Activated B cell treated with CpG ODN at 0.5 μM for 24 hours (primary cell): Measurements from ENCODE around the gene AGAP9. TPM values are rescaled to one million over a fixed set of nuclear protein-coding genes. Genes with fewer than 3 reads are reported as not detected.
"Not testable (repeated sequence)": the region's sequence is repeated elsewhere in the genome, so short reads cannot be mapped to it uniquely, and the experiment has no call there.

Source experiments
- ATAC-seq: fragments of 200-7000 bp; cut with Tn5 transposase; one replicate; pipeline ENCODE4 v1.10.0; 2021; ENCODE audit warnings: low read depth, mild to moderate bottlenecking, moderate library complexity
- CTCF ChIA-PET: fragments of 350-600 bp; sonication (Branson Sonifier 250); formaldehyde crosslinking; loops from one replicate; lab custom pipeline; 2021; ENCODE audit warnings: antibody characterized with exemption; lab: Charles Lee
- POLR2A ChIA-PET: fragments of 350-600 bp; sonication (Branson Sonifier 250); formaldehyde crosslinking; loops from one replicate; lab custom pipeline; 2021; ENCODE audit warnings: antibody characterized with exemption; lab: Charles Lee
- DNase-seq: peaks from one replicate; pipeline ENCODE4 v3.0.0; 2022
- H3K27ac Mint-ChIP-seq: one replicate; pipeline ENCODE4 v1.8.0; 2020; ENCODE audit warnings: mixed read lengths
- H3K27me3 Mint-ChIP-seq: one replicate; pipeline ENCODE4 v1.8.0; 2021; ENCODE audit warnings: mixed read lengths
- H3K36me3 Mint-ChIP-seq: one replicate; pipeline ENCODE4 v1.8.0; 2021; ENCODE audit warnings: low read depth, mixed read lengths
- H3K4me1 Mint-ChIP-seq: one replicate; pipeline ENCODE4 v1.8.0; 2021; ENCODE audit warnings: mixed read lengths
- H3K4me3 Mint-ChIP-seq: one replicate; pipeline ENCODE4 v1.8.0; 2020; ENCODE audit warnings: mild to moderate bottlenecking, mixed read lengths
- H3K9me3 Mint-ChIP-seq: one replicate; pipeline ENCODE4 v1.8.0; 2020; ENCODE audit warnings: mixed read lengths
- intact Hi-C: fragments of 100-400 bp; cut with micrococcal nuclease; formaldehyde crosslinking; loops from one replicate; pipeline ENCODE4 v1.15.1; 2024
- total RNA-seq: library from RNA; stranded (reverse); gene quantifications from 2 replicates; pipeline ENCODE4 v1.2.3, GENCODE V29; 2022

AGAP9 gene
- total RNA-seq, 1 donor from 2014 or later: 7.7 TPM

DNA sequence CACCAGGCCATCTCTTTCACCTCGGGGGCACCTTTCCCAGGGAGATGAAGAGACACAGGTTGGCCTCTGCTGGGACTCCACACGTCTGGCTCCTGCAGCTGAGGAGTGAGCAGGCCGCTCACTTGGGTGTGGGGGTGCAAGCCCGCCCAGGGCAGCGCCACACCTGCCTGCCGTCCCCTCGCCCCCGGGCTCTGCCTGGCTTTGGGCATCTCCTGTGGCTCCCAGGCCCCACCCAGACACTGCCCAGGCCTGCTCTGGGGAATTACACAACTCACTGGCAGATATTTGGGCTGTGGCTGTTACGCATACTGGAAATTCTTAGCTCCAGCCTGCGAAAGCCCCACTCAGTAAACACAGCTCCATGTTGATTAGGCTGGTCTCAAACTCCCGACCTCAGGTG lies 39.5 kb downstream of the AGAP9 start, which contains the start of gene ANXA8:
Gene ANXA8 (minus strand): TSS at position 193 of the 400 bp plus-strand sequence. CDS start 182 bp downstream, at position 11.
- ATAC-seq, intact Hi-C loops, H3K36me3 Mint-ChIP-seq, H3K27me3 Mint-ChIP-seq, POLR2A ChIA-PET, H3K4me1 Mint-ChIP-seq, H3K27ac Mint-ChIP-seq, DNase-seq, H3K4me3 Mint-ChIP-seq, H3K9me3 Mint-ChIP-seq: not testable (repeated sequence)
- CTCF ChIA-PET: interaction anchor here (0.7 kb wide), 1 partner anchor 178 kb away, joined by 3 read pairs; no protein-coding TSS in a partner anchor

DNA sequence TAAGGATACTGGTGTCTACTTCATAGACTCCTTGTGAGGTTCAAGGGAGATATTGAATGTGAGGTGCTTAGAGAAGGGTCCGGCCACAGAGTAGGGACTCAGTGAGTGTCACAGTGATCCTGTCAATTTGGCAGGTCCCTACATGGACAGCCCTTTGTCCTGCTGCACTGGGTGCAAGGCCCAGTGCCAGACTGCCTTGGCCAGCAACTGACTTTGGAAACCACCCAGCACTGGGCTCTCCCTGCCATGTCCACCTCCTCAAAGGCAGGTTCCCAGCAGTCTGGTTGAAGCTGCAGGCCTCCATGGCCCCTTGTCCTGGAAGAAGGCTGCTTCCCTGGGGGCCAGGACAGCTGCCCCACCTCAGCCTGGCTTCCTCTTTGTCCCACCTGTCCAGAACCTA lies 41.1 kb downstream of the AGAP9 start:
- H3K36me3 Mint-ChIP-seq, DNase-seq, ATAC-seq, H3K27me3 Mint-ChIP-seq, CTCF ChIA-PET, H3K27ac Mint-ChIP-seq, H3K4me1 Mint-ChIP-seq, H3K4me3 Mint-ChIP-seq, H3K9me3 Mint-ChIP-seq, POLR2A ChIA-PET, intact Hi-C loops: not testable (repeated sequence)

DNA sequence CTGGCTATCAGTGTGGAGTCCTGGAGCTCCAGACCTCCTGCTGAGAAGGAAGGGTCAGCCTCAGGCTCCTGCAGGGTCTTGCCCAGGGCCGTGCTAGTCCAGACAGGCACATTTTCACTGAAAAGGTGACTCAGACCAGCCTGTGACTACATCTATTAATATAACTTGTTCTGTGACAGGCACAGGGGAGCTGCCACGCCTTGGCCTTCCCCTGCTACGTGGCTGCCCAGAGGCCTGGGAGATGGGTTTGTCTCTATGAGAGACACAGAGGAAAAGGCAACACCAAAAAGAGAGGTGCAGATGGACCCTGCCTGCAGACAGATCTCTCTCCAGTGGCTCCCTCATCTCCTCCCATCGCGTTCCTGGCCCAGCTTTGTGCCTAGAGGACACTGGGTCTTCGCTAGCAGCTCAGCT lies 41.7 kb downstream of the AGAP9 start:
- not testable (repeated sequence) for H3K4me3 Mint-ChIP-seq, ATAC-seq

DNA sequence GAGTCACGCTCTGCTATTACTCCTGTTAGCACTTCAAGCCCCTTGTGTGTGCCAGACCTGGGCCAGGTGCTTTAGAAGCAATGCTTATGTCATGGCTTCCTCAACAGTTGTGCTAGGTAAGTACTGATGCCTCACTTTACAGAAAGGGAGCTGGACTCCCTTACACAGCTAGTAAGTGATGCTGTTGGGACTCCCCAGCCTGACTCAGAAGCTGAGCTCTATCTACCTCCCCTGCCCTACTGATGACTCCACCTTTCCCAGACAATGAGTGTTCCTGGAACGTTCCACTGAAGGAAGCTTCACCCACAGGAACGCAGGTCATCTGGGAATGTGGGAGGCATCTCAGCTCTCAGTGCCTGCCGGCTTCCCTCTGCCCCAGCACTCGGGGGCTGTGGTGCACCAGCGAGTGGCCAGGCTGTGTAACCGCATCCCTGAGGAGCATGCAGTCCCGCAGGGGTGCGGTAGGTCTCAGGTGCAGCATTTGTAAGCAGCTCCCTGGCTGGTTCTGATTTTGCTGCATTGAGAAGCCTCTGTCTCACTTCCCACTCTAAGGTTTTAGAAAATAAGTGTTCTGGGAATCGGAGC lies 42.2 kb downstream of the AGAP9 start:
- not testable (repeated sequence) for H3K4me3 Mint-ChIP-seq

More for the DNA sequence above, 41.7 kb downstream of the AGAP9 start:
- H3K9me3 Mint-ChIP-seq, DNase-seq, H3K4me1 Mint-ChIP-seq, H3K36me3 Mint-ChIP-seq, POLR2A ChIA-PET, H3K27me3 Mint-ChIP-seq, CTCF ChIA-PET, H3K27ac Mint-ChIP-seq, intact Hi-C loops: not testable (repeated sequence)

DNA sequence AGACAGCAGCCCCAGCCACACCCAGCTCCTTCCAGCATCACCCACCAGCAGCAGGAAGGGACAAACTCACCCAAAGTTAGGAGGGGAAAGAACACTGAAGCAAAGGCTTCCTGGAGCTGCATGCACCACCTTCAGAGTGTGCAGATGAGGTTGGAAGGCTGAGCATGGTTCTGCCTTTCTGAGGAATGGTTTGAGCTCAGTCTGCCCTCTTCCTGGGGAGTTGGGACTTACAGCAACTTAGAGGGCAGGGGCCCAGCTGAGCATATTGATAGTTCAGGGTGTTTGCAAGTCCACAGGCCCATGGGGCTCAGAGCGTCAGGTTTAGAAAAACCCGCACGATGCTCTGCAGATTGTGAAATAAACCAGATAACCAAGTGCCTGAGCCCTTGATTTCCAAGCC lies 43.3 kb downstream of the AGAP9 start:
- H3K27me3 Mint-ChIP-seq, H3K4me3 Mint-ChIP-seq, ATAC-seq, H3K27ac Mint-ChIP-seq, CTCF ChIA-PET, H3K4me1 Mint-ChIP-seq, DNase-seq, H3K9me3 Mint-ChIP-seq, POLR2A ChIA-PET, intact Hi-C loops, H3K36me3 Mint-ChIP-seq: not testable (repeated sequence)

More for the DNA sequence above, 42.2 kb downstream of the AGAP9 start:
- POLR2A ChIA-PET, H3K36me3 Mint-ChIP-seq, H3K4me1 Mint-ChIP-seq, CTCF ChIA-PET, H3K27ac Mint-ChIP-seq, ATAC-seq, DNase-seq, H3K9me3 Mint-ChIP-seq, H3K27me3 Mint-ChIP-seq, intact Hi-C loops: not testable (repeated sequence)

DNA sequence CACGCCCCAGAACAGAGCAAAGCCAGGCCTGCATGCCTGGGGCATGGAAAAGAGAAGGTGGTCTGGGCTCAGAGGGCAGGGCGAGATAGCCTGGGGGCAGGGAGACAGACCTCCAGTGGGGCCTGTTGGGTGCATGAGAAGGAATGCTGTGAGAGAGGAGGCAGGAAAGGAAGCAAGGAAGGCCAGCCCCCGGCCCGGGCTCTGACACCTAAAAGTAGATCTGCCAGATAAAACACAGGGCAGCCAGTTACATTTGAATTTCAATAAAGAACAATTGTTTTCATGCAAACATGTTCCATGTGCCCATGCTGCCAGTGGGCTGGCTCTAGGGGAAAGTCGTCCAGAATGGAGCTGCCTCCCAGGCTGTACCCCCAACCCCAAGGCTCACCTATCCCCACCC lies 45.3 kb downstream of the AGAP9 start:
- H3K36me3 Mint-ChIP-seq, H3K4me3 Mint-ChIP-seq, DNase-seq, H3K9me3 Mint-ChIP-seq, H3K4me1 Mint-ChIP-seq, H3K27me3 Mint-ChIP-seq, ATAC-seq, intact Hi-C loops, CTCF ChIA-PET, H3K27ac Mint-ChIP-seq, POLR2A ChIA-PET: not testable (repeated sequence)

DNA sequence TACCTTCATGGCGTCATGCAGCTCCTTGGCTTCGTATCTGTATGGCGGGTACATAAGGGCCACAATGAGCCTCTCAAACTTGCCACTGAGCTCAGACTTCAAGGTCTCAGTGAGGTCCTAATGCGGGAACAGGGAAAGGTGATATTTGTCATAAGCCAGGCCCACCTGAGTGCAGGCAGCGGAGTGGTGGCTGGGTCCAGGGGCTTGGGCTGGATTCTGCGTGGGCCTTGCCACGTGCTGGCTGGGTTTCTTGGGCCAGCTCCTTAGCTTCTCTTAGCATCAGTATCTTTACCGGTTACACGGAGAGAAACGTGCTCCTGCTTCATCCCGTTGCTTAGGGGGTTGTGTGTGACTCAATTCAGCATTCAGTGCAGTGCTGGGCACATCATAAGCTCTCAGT lies 46.4 kb downstream of the AGAP9 start:
- POLR2A ChIA-PET, H3K27me3 Mint-ChIP-seq, intact Hi-C loops, ATAC-seq, H3K9me3 Mint-ChIP-seq, H3K27ac Mint-ChIP-seq, H3K36me3 Mint-ChIP-seq, H3K4me1 Mint-ChIP-seq, CTCF ChIA-PET, H3K4me3 Mint-ChIP-seq, DNase-seq: not testable (repeated sequence)

DNA sequence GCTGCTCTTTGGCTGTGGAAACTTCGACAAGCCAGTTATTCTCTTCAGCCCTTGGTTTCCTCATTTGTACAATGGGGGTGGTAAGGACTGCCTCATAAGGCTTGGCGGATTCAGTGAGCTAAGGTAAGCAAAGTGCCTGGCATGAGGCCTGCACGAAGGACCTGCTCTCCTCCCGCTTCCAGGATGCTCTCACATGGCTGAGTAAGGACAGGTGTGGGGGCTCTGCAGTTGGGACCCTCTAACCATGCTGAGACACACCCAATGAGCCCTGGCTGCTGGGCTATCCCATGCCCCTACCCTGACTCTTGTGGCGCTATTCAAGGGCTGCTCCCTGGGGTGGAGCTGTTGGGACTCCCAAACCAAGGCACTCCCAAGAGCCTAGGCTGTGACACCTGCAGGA lies 48.3 kb downstream of the AGAP9 start:
- H3K27ac Mint-ChIP-seq, H3K9me3 Mint-ChIP-seq, POLR2A ChIA-PET, DNase-seq, intact Hi-C loops, H3K4me1 Mint-ChIP-seq, H3K27me3 Mint-ChIP-seq, H3K4me3 Mint-ChIP-seq, ATAC-seq, CTCF ChIA-PET, H3K36me3 Mint-ChIP-seq: not testable (repeated sequence)

DNA sequence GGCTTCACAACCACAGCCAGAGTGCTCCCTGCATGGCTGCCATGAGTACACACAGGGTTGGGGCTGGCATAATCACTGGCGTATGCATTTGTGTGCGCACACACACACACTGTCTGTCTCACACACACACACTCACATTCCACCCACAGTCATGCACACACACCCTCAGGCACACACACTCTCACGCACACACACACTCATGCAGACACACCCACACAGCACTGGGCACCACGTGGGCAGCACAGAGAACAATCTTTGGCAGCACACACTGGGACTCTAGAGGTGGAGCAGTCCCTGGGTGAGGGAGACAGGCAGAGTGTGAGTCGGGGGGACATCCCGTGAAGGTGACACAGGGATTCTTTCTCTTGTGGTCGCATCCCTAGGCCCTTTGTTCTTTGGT lies 49.9 kb downstream of the AGAP9 start:
- ATAC-seq, H3K36me3 Mint-ChIP-seq, H3K9me3 Mint-ChIP-seq, DNase-seq, H3K27ac Mint-ChIP-seq, POLR2A ChIA-PET, CTCF ChIA-PET, H3K4me1 Mint-ChIP-seq, intact Hi-C loops, H3K4me3 Mint-ChIP-seq, H3K27me3 Mint-ChIP-seq: not testable (repeated sequence)

DNA sequence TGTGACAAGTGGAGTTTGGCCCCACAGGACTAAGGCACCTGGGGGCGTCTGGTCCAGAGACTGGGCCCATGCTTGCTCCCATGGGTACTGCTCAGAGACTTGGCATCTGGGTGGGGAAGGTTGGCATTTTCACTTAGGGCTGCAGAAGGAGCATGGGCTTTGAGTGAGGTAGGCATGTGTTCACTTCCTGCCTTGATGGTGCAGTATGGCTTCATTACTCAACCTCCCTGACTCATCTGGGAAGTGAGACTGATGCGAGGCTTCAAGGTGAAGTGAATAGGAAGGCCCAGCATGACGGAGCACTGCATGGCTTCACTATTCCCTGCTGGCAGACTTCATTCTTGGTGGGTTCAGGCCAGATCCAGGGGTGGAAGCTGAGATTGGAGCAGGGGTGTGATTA lies 50.8 kb downstream of the AGAP9 start:
- ATAC-seq, H3K27me3 Mint-ChIP-seq, DNase-seq, H3K4me3 Mint-ChIP-seq, H3K4me1 Mint-ChIP-seq, intact Hi-C loops, POLR2A ChIA-PET, CTCF ChIA-PET, H3K36me3 Mint-ChIP-seq, H3K27ac Mint-ChIP-seq, H3K9me3 Mint-ChIP-seq: not testable (repeated sequence)

DNA sequence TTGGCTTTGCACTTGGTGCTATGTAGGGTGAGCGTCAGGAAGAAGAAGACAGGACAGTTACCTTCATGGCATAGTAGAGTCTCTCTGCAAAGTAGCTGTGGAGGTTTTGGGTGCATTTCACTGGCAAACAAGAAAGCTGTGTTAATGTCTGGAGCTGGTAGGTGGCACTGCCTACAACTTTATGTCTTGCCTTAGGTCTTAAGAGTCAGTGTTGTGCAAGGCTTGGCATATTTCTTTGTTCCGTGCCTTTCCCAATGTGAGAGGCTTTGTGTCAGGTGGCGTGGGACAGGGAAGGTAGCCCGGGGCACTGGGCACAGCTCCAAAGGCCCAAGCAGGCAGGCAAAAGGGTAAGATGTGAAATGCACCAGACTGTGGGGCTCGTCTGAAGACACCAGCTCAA lies 51.4 kb downstream of the AGAP9 start:
- H3K27me3 Mint-ChIP-seq, CTCF ChIA-PET, H3K36me3 Mint-ChIP-seq, H3K4me1 Mint-ChIP-seq, DNase-seq, ATAC-seq, H3K4me3 Mint-ChIP-seq, intact Hi-C loops, H3K9me3 Mint-ChIP-seq, POLR2A ChIA-PET, H3K27ac Mint-ChIP-seq: not testable (repeated sequence)

DNA sequence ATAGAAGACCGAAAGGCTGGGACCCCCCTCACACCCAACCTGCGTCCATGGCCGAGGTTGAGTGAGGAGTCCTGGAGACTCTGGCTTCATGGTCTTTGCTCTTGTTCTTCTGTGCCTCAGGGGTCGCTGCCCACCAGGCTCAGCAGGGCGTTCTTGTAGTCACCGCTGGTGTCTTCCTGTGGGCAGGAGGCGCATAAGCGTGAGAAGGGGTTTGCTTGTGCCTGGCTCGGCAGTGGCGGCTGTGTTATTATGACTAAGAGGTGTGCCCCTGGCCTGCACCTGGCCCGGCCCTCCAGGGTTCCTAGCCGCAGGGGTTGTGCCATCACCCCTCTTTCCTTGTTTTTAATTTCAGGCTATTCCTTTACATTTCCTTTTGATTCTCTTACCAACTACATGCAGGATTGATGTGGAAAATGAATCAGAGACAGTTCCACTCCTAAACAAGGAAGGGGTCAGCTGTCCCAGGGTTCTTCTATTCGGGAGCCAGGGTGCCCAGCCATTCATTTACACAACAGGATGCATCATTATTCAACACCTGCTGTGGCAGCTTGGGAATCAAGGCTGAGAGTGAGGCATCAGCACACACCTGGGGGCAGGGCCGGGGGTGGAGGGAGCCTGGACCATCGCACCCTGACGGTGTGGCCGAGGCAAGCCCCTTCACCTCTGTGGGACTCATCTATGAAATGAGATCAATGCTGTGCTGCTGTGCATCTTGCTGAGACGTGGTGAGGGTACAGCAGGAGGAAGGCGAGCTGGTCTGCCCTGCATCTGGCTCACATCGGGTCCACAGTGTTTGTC lies 54.5 kb downstream of the AGAP9 start:
- H3K27ac Mint-ChIP-seq, CTCF ChIA-PET, H3K27me3 Mint-ChIP-seq, H3K4me1 Mint-ChIP-seq, intact Hi-C loops, DNase-seq, POLR2A ChIA-PET, H3K36me3 Mint-ChIP-seq, H3K4me3 Mint-ChIP-seq, ATAC-seq, H3K9me3 Mint-ChIP-seq: not testable (repeated sequence)
